ENCODE measurements around the gene ARHGAP1.

The ARHGAP1 gene

DNA sequence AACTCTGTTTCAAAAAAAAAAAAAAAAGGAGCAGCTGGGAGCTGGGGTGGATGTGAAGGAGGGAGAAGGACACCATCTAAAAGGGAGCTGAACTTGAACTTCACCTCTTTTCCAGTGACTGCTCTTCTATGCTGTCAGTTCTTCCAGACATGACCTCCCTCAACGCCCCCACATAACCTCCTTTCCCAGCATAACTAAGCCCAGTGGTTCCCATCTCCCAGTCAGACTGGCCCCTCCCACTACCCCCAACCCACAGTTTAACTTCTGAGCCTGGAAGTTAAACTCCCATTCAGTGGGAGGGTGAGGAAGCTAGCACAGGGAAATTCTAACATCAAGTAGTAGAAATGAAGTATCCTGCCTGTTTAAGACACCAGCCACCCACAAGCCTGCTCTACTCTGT lies 1.8 kb downstream of the ARHGAP1 start:
- TF ChIP-seq POLR2AphosphoS5 (IDR thresholded peaks at IDR 0.05; ENCODE audit: low read depth): no peak
- no peak for TF ChIP-seq GABPA (IDR thresholded peaks at IDR 0.05; ENCODE audit: low read depth)

DNA sequence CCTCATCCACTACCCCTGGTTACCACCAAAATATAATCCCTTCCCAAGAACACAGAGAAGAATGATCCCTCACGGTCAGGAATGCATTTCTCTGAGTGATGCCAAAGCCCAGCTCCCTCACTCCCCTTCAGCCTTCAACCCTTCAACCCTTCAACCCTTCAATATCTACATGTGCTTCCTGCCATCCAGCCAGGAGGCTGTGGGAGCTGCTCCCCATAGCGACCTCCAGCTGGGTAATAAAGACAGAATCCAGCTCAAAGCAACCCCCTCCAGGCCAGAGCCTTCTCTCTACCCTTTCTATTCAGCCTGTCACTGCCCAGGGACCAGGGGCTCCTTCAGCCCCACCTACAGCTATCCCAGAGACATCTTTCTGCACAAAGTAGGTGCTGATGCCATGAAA lies 2.7 kb downstream of the ARHGAP1 start:
- H3K4me3 ChIP-seq (replicated peaks; ENCODE audit: insufficient read depth, low read length): no peak overlapping the region

More for the DNA sequence above, 1.8 kb downstream of the ARHGAP1 start:
- no peak for DNase-seq (ENCODE audit: low read depth in 1 of 2, low spot score in 1 of 2)
- no peak overlapping the region for H3K4me3 ChIP-seq (replicated peaks; ENCODE audit: insufficient read depth, low read length)
- no peak overlapping the region for H3K27ac ChIP-seq (replicated peaks)
- no peaks in the 10 kb centered on the region for H3K27me3 ChIP-seq (ENCODE audit: insufficient read depth, poor library complexity, severe bottlenecking)

DNA sequence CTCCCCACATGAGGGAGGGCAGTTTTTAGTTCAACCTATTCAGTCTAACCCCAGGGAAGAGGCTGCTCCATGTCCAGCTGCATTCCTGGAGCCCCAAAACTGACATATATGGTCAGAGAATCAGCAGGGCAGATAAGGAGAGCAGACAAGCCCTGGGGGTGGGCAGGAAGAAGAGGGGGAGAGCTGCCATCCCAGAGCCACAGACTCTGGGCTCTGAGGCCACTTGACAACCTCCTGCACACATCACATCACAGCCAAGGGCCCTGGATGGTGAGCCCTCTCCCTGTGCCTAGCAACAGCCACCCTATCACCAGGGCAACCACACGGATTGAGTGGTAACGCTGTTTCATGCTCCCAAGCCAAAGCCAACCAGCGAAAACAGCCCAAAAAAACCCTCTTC lies 3.1 kb downstream of the ARHGAP1 start:
- Histone ChIP-seq H3K4me3 (replicated peaks; ENCODE audit: insufficient read depth, low read length) (no peak overlapping the region), H3K27ac (replicated peaks) (no peak overlapping the region), H3K27me3 (ENCODE audit: insufficient read depth, poor library complexity, severe bottlenecking) (no peaks in the 10 kb centered on the region)
- TF ChIP-seq, protein P1, sequence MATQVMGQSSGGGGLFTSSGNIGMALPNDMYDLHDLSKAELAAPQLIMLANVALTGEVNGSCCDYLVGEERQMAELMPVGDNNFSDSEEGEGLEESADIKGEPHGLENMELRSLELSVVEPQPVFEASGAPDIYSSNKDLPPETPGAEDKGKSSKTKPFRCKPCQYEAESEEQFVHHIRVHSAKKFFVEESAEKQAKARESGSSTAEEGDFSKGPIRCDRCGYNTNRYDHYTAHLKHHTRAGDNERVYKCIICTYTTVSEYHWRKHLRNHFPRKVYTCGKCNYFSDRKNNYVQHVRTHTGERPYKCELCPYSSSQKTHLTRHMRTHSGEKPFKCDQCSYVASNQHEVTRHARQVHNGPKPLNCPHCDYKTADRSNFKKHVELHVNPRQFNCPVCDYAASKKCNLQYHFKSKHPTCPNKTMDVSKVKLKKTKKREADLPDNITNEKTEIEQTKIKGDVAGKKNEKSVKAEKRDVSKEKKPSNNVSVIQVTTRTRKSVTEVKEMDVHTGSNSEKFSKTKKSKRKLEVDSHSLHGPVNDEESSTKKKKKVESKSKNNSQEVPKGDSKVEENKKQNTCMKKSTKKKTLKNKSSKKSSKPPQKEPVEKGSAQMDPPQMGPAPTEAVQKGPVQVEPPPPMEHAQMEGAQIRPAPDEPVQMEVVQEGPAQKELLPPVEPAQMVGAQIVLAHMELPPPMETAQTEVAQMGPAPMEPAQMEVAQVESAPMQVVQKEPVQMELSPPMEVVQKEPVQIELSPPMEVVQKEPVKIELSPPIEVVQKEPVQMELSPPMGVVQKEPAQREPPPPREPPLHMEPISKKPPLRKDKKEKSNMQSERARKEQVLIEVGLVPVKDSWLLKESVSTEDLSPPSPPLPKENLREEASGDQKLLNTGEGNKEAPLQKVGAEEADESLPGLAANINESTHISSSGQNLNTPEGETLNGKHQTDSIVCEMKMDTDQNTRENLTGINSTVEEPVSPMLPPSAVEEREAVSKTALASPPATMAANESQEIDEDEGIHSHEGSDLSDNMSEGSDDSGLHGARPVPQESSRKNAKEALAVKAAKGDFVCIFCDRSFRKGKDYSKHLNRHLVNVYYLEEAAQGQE (IDR thresholded peaks at IDR 0.05; ENCODE audit: insufficient replicate concordance, low read depth): no peak
- TF ChIP-seq GABPA (IDR thresholded peaks at IDR 0.05; ENCODE audit: low read depth) (no peak), POLR2AphosphoS5 (IDR thresholded peaks at IDR 0.05; ENCODE audit: low read depth) (no peak), SPI1 (IDR thresholded peaks at IDR 0.05; ENCODE audit: borderline replicate concordance, low read depth) (no peak)
- TF ChIP-seq, protein P2, sequence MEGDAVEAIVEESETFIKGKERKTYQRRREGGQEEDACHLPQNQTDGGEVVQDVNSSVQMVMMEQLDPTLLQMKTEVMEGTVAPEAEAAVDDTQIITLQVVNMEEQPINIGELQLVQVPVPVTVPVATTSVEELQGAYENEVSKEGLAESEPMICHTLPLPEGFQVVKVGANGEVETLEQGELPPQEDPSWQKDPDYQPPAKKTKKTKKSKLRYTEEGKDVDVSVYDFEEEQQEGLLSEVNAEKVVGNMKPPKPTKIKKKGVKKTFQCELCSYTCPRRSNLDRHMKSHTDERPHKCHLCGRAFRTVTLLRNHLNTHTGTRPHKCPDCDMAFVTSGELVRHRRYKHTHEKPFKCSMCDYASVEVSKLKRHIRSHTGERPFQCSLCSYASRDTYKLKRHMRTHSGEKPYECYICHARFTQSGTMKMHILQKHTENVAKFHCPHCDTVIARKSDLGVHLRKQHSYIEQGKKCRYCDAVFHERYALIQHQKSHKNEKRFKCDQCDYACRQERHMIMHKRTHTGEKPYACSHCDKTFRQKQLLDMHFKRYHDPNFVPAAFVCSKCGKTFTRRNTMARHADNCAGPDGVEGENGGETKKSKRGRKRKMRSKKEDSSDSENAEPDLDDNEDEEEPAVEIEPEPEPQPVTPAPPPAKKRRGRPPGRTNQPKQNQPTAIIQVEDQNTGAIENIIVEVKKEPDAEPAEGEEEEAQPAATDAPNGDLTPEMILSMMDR (IDR thresholded peaks at IDR 0.05; ENCODE audit: insufficient read depth, low read length): no peak
- no peak for DNase-seq (ENCODE audit: low read depth in 1 of 2, low spot score in 1 of 2)

More for the DNA sequence above, 2.7 kb downstream of the ARHGAP1 start:
- Histone ChIP-seq H3K27ac (replicated peaks) (no peak overlapping the region), H3K27me3 (ENCODE audit: insufficient read depth, poor library complexity, severe bottlenecking) (no peaks in the 10 kb centered on the region)
- no peak for DNase-seq (ENCODE audit: low read depth in 1 of 2, low spot score in 1 of 2)
- TF ChIP-seq POLR2AphosphoS5 (IDR thresholded peaks at IDR 0.05; ENCODE audit: low read depth): no peak
- no peak for TF ChIP-seq SPI1 (IDR thresholded peaks at IDR 0.05; ENCODE audit: borderline replicate concordance, low read depth)
- TF ChIP-seq GABPA (IDR thresholded peaks at IDR 0.05; ENCODE audit: low read depth): no peak
- TF ChIP-seq, protein P2 (IDR thresholded peaks at IDR 0.05; ENCODE audit: insufficient read depth, low read length): no peak
- TF ChIP-seq, protein P1 (IDR thresholded peaks at IDR 0.05; ENCODE audit: insufficient replicate concordance, low read depth): no peak

DNA sequence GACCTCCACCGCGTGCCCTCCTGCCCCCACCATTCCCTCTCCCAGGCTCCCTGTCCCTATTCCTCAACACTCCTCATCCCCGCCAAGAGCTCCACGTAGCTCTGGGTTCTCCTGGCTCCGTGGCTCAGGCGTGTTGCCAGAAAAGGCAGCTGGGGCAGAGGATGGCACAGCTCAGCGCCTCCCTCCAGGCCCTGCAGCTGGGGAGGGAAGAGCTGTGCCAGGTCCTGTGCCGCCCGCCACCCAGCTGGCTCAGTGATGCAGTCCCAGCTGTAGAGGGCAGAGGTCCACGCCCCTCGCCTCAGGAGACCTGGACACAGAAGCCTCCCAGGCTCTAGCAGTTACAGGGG lies 4.2 kb downstream of the ARHGAP1 start:
- no peak for TF ChIP-seq SPI1 (IDR thresholded peaks at IDR 0.05; ENCODE audit: borderline replicate concordance, low read depth)
- TF ChIP-seq, protein P2 (IDR thresholded peaks at IDR 0.05; ENCODE audit: insufficient read depth, low read length): no peak
- TF ChIP-seq, protein P1 (IDR thresholded peaks at IDR 0.05; ENCODE audit: insufficient replicate concordance, low read depth): no peak
- no peak for TF ChIP-seq POLR2AphosphoS5 (IDR thresholded peaks at IDR 0.05; ENCODE audit: low read depth)
- no peak for TF ChIP-seq GABPA (IDR thresholded peaks at IDR 0.05; ENCODE audit: low read depth)
- H3K27ac ChIP-seq (replicated peaks): no peak overlapping the region
- H3K27me3 ChIP-seq (ENCODE audit: insufficient read depth, poor library complexity, severe bottlenecking): no peaks in the 10 kb centered on the region
- H3K4me3 ChIP-seq (replicated peaks; ENCODE audit: insufficient read depth, low read length): no peak overlapping the region
- no peak for DNase-seq (ENCODE audit: low read depth in 1 of 2, low spot score in 1 of 2)
